Epithelial cell of proximal tubule (primary cell): ENCODE measurements around the gene ACSS2. TPM values are rescaled to one million over a fixed set of nuclear protein-coding genes. Genes with fewer than 3 reads are reported as not detected.
"Not testable (repeated sequence)": the region's sequence is repeated elsewhere in the genome, so short reads cannot be mapped to it uniquely, and the experiment has no call there.

Experiments used
- DNase-seq: peaks from one replicate; pipeline ENCODE4 v3.0.0-alpha.2; 2011; ENCODE audit warnings: low read depth
- H3K4me3 ChIP-seq: 2 replicates; pipeline ENCODE4 v1.5.1; 2011; ENCODE audit warnings: low read depth, mild to moderate bottlenecking, low read length
- CTCF ChIP-seq: conservative IDR thresholded peaks from 2 replicates; pipeline ENCODE4 v1.5.1; 2012; ENCODE audit warnings: low read depth, mild to moderate bottlenecking, low read length
- total RNA-seq: library from RNA; depleted of rRNA; stranded (reverse); fragments of >200 nt; gene quantifications from 2 replicates; pipeline ENCODE4 v1.2.3, GENCODE V29; 2015

Gene ACSS2
- total RNA-seq, 1 donor from 2014 or later = 24.3 TPM

- no peak overlapping the region for H3K4me3 ChIP-seq
- no peak for DNase-seq
- no peak for TF ChIP-seq CTCF
Observed at GRCh38 chr20:34891166-34892062, 15.0 kb downstream of the ACSS2 start.

- no peak for TF ChIP-seq CTCF
- no peak overlapping the region for H3K4me3 ChIP-seq
Observed at GRCh38 chr20:34892671-34893070, 16.3 kb downstream of the ACSS2 start.

GRCh38 chr20:34894723-34895122, 18.3 kb downstream of the ACSS2 start:
- no peak for TF ChIP-seq CTCF
- no peak for DNase-seq

More at GRCh38 chr20:34892671-34893070, 16.3 kb downstream of the ACSS2 start:
- DNase-seq = no peak

GRCh38 chr20:34895465-34895864, 19.1 kb downstream of the ACSS2 start:
- no peak for TF ChIP-seq CTCF
- DNase-seq = no peak
- no peak overlapping the region for H3K4me3 ChIP-seq

More at GRCh38 chr20:34894723-34895122, 18.3 kb downstream of the ACSS2 start:
- no peak overlapping the region for H3K4me3 ChIP-seq

GRCh38 chr20:34896086-34896621, 19.7 kb downstream of the ACSS2 start:
- DNase-seq = no peak
- TF ChIP-seq CTCF = no peak
- no peak overlapping the region for H3K4me3 ChIP-seq

GRCh38 chr20:34898129-34898528, 21.7 kb downstream of the ACSS2 start:
- DNase-seq, H3K4me3 ChIP-seq: not testable (repeated sequence)

- DNase-seq, H3K4me3 ChIP-seq: not testable (repeated sequence)
Observed at GRCh38 chr20:34898731-34899130, 22.3 kb downstream of the ACSS2 start.

GRCh38 chr20:34904202-34904621, 27.8 kb downstream of the ACSS2 start:
- no peak for DNase-seq
- no peak for TF ChIP-seq CTCF
- H3K4me3 ChIP-seq = no peak overlapping the region
